ENCODE results near the gene AVPR1A.

The AVPR1A gene

DNA sequence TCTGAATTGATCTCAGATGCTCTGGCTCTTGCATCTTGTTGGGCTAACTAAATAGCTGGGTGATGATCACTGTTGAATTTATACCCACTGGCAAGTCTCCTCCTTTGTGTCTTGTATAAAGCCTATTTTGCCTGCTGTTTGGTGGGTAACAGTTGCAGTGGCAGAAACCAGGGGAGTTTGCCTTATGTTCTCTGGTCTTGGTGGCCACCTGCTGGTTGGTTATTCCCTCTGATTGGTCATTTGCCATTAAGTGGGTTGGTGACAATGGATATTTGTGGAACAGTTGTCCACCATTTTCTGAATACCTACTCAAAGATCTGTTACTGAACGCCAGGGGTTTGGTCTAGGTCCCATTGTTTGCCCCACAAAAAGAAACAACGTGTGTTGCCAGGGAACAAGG, 52.1 kb downstream of the AVPR1A start:
- Histone ChIP-seq H3K27me3 (ENCODE audit: control insufficient read depth in 2 of 2, insufficient read depth in 2 of 2, low read length in 2 of 2) (no peaks in the 10 kb centered on the region), H3K9ac (ENCODE audit: low read depth in 1 of 2, low read length in 2 of 2) (no peak overlapping the region), H3K36me3 (ENCODE audit: control insufficient read depth in 2 of 2, insufficient read depth in 2 of 2, low read length in 2 of 2) (no peaks in the 10 kb centered on the region), H3K27ac (ENCODE audit: low read depth in 2 of 2, low read length in 2 of 2) (no peak overlapping the region), H3K4me1 (ENCODE audit: control insufficient read depth in 2 of 2, insufficient read depth in 2 of 2, low read length in 2 of 2) (no peaks in the 10 kb centered on the region), H3K9me3 (ENCODE audit: control insufficient read depth in 2 of 2, low read length in 2 of 2) (no peaks in the 10 kb centered on the region), H3K4me3 (ENCODE audit: low read length in 2 of 2) (no peak overlapping the region)

DNA sequence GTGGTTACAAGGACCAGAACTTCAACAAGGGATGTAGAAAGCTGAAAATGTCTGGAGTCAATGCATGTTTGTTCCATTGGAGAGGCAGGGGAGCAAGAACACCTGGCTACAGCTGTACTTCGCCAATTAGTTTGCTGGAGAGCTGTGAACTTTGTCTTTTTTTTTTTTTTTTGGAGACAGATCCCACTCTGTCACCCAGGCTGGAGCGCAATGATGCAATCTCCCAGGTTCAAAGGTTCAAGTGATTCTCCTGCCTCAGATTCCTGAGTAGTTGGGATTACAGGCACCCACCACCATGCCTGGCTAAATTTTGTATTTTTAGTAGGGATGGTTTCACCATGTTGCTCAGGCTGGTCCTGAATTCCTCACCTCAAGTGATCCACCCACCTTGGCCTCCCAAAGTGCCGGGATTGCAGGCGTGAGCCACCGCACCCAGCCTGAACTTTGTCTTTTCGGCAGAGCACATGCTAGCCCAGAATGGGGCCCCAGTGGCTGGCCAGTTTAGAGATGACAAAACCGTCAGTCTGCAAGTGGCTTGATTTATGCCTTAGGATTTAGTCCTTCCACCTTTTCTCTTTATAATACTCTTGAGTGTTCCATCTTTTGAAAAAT, 55.5 kb downstream of the AVPR1A start:
- no peaks in the 10 kb centered on the region for H3K27me3 ChIP-seq (ENCODE audit: control insufficient read depth in 2 of 2, insufficient read depth in 2 of 2, low read length in 2 of 2)
- no peaks in the 10 kb centered on the region for H3K9me3 ChIP-seq (ENCODE audit: control insufficient read depth in 2 of 2, low read length in 2 of 2)
- no peak overlapping the region for H3K4me3 ChIP-seq (ENCODE audit: low read length in 2 of 2)
- H3K36me3 ChIP-seq (ENCODE audit: control insufficient read depth in 2 of 2, insufficient read depth in 2 of 2, low read length in 2 of 2), result no peaks in the 10 kb centered on the region
- no peaks in the 10 kb centered on the region for H3K4me1 ChIP-seq (ENCODE audit: control insufficient read depth in 2 of 2, insufficient read depth in 2 of 2, low read length in 2 of 2)
- no peak overlapping the region for H3K27ac ChIP-seq (ENCODE audit: low read depth in 2 of 2, low read length in 2 of 2)
- H3K9ac ChIP-seq (ENCODE audit: low read depth in 1 of 2, low read length in 2 of 2), result no peak overlapping the region

DNA sequence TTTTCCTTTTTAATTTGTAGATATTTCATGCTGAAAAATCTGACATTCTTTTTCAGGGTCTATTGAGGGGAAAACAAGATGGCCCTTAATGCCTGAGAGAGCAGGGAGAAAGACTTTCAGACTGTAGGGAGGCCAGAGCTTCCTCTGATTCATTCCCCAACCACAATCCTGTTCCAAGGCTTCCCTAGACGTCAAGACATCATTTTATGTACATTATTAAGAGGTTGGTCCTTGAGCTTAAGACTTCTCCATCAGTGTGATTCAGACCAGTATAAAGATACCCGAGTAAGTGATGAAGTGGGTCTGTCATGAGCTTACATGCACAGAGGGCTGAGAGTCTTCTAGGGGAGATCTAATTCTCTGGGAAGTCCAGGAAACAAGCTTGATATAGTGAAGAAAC, 57.3 kb downstream of the AVPR1A start:
- Histone ChIP-seq H3K27ac (ENCODE audit: low read depth in 2 of 2, low read length in 2 of 2) (no peak overlapping the region), H3K4me1 (ENCODE audit: control insufficient read depth in 2 of 2, insufficient read depth in 2 of 2, low read length in 2 of 2) (no peaks in the 10 kb centered on the region), H3K4me3 (ENCODE audit: low read length in 2 of 2) (no peak overlapping the region), H3K27me3 (ENCODE audit: control insufficient read depth in 2 of 2, insufficient read depth in 2 of 2, low read length in 2 of 2) (no peaks in the 10 kb centered on the region), H3K36me3 (ENCODE audit: control insufficient read depth in 2 of 2, insufficient read depth in 2 of 2, low read length in 2 of 2) (no peaks in the 10 kb centered on the region), H3K9ac (ENCODE audit: low read depth in 1 of 2, low read length in 2 of 2) (no peak overlapping the region), H3K9me3 (ENCODE audit: control insufficient read depth in 2 of 2, low read length in 2 of 2) (no peaks in the 10 kb centered on the region)

DNA sequence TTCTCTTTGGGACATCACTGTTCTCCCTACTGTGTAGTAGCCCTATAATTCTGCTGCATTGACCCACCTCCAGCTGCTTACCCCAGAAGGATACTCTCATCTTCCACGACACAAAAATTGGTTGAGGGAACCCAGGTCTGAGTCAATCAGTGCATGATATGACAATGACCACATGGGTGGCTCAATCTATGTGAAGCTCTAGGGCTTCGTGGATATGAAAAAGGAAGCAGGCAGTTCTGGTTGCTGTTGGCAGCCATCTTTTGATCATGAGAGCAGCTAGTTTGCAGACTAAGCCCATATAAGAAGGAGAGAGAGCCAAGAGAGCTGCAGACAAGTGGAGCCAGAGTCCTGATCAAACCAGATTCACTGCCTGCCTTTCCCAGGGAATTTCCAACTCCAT, 57.9 kb downstream of the AVPR1A start:
- Histone ChIP-seq H3K27ac (ENCODE audit: low read depth in 2 of 2, low read length in 2 of 2) (no peak overlapping the region), H3K4me1 (ENCODE audit: control insufficient read depth in 2 of 2, insufficient read depth in 2 of 2, low read length in 2 of 2) (no peaks in the 10 kb centered on the region), H3K9ac (ENCODE audit: low read depth in 1 of 2, low read length in 2 of 2) (no peak overlapping the region), H3K9me3 (ENCODE audit: control insufficient read depth in 2 of 2, low read length in 2 of 2) (no peaks in the 10 kb centered on the region), H3K27me3 (ENCODE audit: control insufficient read depth in 2 of 2, insufficient read depth in 2 of 2, low read length in 2 of 2) (no peaks in the 10 kb centered on the region), H3K36me3 (ENCODE audit: control insufficient read depth in 2 of 2, insufficient read depth in 2 of 2, low read length in 2 of 2) (no peaks in the 10 kb centered on the region), H3K4me3 (ENCODE audit: low read length in 2 of 2) (no peak overlapping the region)
